GM23338 (cell line): ENCODE results near the gene PROZ. TPM values are rescaled to one million over a fixed set of nuclear protein-coding genes. Genes with fewer than 3 reads are reported as not detected.

Source experiments
- ATAC-seq: fragments of 200-7000 bp; cut with Tn5 transposase; 3 replicates; pipeline ENCODE4 v1.9.1; 2020
- DNase-seq: peaks from one replicate; pipeline ENCODE4 v3.0.0-alpha.2; 2015; ENCODE audit warnings: low spot score
- H2AFZ ChIP-seq: fragments of 200-600 bp; sonication (generic); 2 replicates; pipeline ENCODE4 v1.8.0; 2016; ENCODE audit warnings: antibody characterized with exemption, mild to moderate bottlenecking, moderate library complexity
- H3F3A ChIP-seq: fragments of 200-600 bp; sonication (generic); replicated peaks from 2 replicates; pipeline ENCODE4 v1.8.0; 2017; ENCODE audit warnings: antibody characterized with exemption, mixed run types, low read depth
- H3K27ac ChIP-seq: fragments of 200-600 bp; sonication (generic); 2 replicates; pipeline ENCODE4 v1.6.1; 2016; ENCODE audit warnings: low read depth
- H3K27me3 ChIP-seq: fragments of 200-600 bp; sonication (generic); 2 replicates; pipeline ENCODE4 v1.8.0; 2016; ENCODE audit warnings: mild to moderate bottlenecking, mixed run types, moderate library complexity; ENCODE audit not compliant: insufficient read depth
- H3K36me3 ChIP-seq: fragments of 200-600 bp; sonication (generic); 2 replicates; pipeline ENCODE4 v1.8.0; 2016; ENCODE audit warnings: mild to moderate bottlenecking; ENCODE audit not compliant: insufficient read depth
- H3K4me1 ChIP-seq: fragments of 200-600 bp; sonication (generic); 2 replicates; pipeline ENCODE4 v1.8.0; 2016; ENCODE audit warnings: mild to moderate bottlenecking, moderate library complexity; ENCODE audit not compliant: insufficient read depth
- H3K4me2 ChIP-seq: fragments of 200-600 bp; sonication (generic); 2 replicates; pipeline ENCODE4 v1.7.1; 2017; ENCODE audit warnings: mixed run types
- H3K4me3 ChIP-seq: fragments of 200-600 bp; sonication (generic); 2 replicates; pipeline ENCODE4 v1.6.1; 2016; ENCODE audit warnings: mixed run types
- H3K79me2 ChIP-seq: fragments of 200-600 bp; sonication (generic); replicated peaks from 2 replicates; pipeline ENCODE4 v1.8.0; 2017; ENCODE audit warnings: mild to moderate bottlenecking; ENCODE audit not compliant: insufficient read depth
- H3K9me2 ChIP-seq: fragments of 200-600 bp; sonication (generic); 2 replicates; pipeline ENCODE4 v1.8.0; 2017; ENCODE audit not compliant: insufficient read depth
- H4K20me1 ChIP-seq: fragments of 200-600 bp; sonication (generic); replicated peaks from 2 replicates; pipeline ENCODE4 v1.8.0; 2017; ENCODE audit warnings: mild to moderate bottlenecking; ENCODE audit not compliant: insufficient read depth
- H3K27ac Mint-ChIP-seq: 2 replicates; pipeline ENCODE4 v1.8.0; 2020; ENCODE audit warnings: inconsistent platforms, mild to moderate bottlenecking, moderate library complexity, mixed read lengths
- H3K27me3 Mint-ChIP-seq: 3 replicates; pipeline ENCODE4 v1.8.0; 2022; ENCODE audit warnings: low read depth, mild to moderate bottlenecking, moderate library complexity, mixed read lengths, inconsistent platforms; ENCODE audit not compliant: insufficient read depth, poor library complexity
- H3K36me3 Mint-ChIP-seq: 3 replicates; pipeline ENCODE4 v1.8.0; 2021; ENCODE audit warnings: low read depth, mild to moderate bottlenecking, inconsistent platforms, moderate library complexity, mixed read lengths
- H3K4me1 Mint-ChIP-seq: 3 replicates; pipeline ENCODE4 v1.8.0; 2020; ENCODE audit warnings: mild to moderate bottlenecking, inconsistent platforms, mixed read lengths
- H3K4me3 Mint-ChIP-seq: 3 replicates; pipeline ENCODE4 v1.8.0; 2021; ENCODE audit warnings: moderate library complexity, mild to moderate bottlenecking, inconsistent platforms, mixed read lengths
- H3K9me3 Mint-ChIP-seq: 3 replicates; pipeline ENCODE4 v1.8.0; 2020; ENCODE audit warnings: moderate library complexity, mild to moderate bottlenecking, inconsistent platforms, mixed read lengths
- CREB1 ChIP-seq: fragments of 250-450 bp; sonication (Bioruptor Pico); IDR thresholded peaks from 2 replicates; pipeline ENCODE4 v1.5.0; 2020; ENCODE audit warnings: low read depth, mild to moderate bottlenecking, moderate library complexity
- EZH2 ChIP-seq: fragments of 200-600 bp; sonication (generic); IDR thresholded peaks from one replicate; pipeline ENCODE4 v1.8.0; 2017; ENCODE audit warnings: antibody characterized with exemption, mild to moderate bottlenecking, low read depth; ENCODE audit not compliant: unreplicated experiment
- EZH2phosphoT487 ChIP-seq: fragments of 200-600 bp; sonication (generic); IDR thresholded peaks from one replicate; pipeline ENCODE4 v1.8.1; 2018; ENCODE audit warnings: antibody characterized with exemption; ENCODE audit not compliant: unreplicated experiment
- JUNB ChIP-seq: IDR thresholded peaks from one replicate; pipeline ENCODE4 v1.6.1; 2016; ENCODE audit warnings: antibody characterized with exemption; ENCODE audit not compliant: unreplicated experiment
- NANOG ChIP-seq: IDR thresholded peaks from 2 replicates; pipeline ENCODE4 v1.6.1; 2016; ENCODE audit warnings: antibody characterized with exemption, borderline replicate concordance
- POLR2AphosphoS5 ChIP-seq: IDR thresholded peaks from 2 replicates; pipeline ENCODE4 v1.6.1; 2016; ENCODE audit warnings: antibody characterized with exemption, low read depth
- STAT1 ChIP-seq: IDR thresholded peaks from one replicate; pipeline ENCODE4 v1.6.1; 2016; ENCODE audit warnings: antibody characterized with exemption; ENCODE audit not compliant: unreplicated experiment
- ZNF114 ChIP-seq: fragments of 250-450 bp; sonication (Bioruptor Pico); IDR thresholded peaks from 2 replicates; pipeline ENCODE4 v1.5.0; 2020; ENCODE audit warnings: mild to moderate bottlenecking, moderate library complexity
- ZNF331 ChIP-seq: fragments of 250-450 bp; sonication (Bioruptor Pico); IDR thresholded peaks from 2 replicates; pipeline ENCODE4 v1.5.0; 2020; ENCODE audit warnings: low read depth, mild to moderate bottlenecking, moderate library complexity
- polyA plus RNA-seq: library from polyadenylated mRNA; unstranded; fragments of >200 nt; fragmentation: Nextera tagmentation; extraction: Ambion mirVana; gene quantifications from 2 replicates; pipeline ENCODE4 v1.2.1, GENCODE V29; 2016
- total RNA-seq: library from RNA; depleted of rRNA; stranded (reverse); fragments of >200 nt; shearing (Covaris generic); gene quantifications from 2 replicates; pipeline ENCODE4 v1.2.3, GENCODE V29; 2014
- TF ChIP-seq, protein P1 (sequence below): IDR thresholded peaks from 2 replicates; pipeline ENCODE4 v1.6.1; 2016; ENCODE audit warnings: antibody characterized with exemption
- TF ChIP-seq, protein P2 (sequence below), 2 experiments: fragments of 200-600 bp in 1 of 2; sonication (generic) in 1 of 2; conservative IDR thresholded peaks; 2 replicates each; pipeline versions ENCODE4 v1.5.1 to v1.6.1; 2016 to 2017; ENCODE audit warnings: antibody characterized with exemption in 2 of 2, low read depth in 2 of 2, mild to moderate bottlenecking in 2 of 2, moderate library complexity in 1 of 2
- TF ChIP-seq, protein P3 (sequence below): fragments of 250-450 bp; sonication (Bioruptor Pico); IDR thresholded peaks from 2 replicates; pipeline ENCODE4 v1.5.0; 2020; ENCODE audit warnings: mild to moderate bottlenecking, moderate library complexity

The PROZ gene
- total and polyA plus RNA-seq, 2 experiments from 2014 or later = 0.53 TPM; not detected in 1

DNA sequence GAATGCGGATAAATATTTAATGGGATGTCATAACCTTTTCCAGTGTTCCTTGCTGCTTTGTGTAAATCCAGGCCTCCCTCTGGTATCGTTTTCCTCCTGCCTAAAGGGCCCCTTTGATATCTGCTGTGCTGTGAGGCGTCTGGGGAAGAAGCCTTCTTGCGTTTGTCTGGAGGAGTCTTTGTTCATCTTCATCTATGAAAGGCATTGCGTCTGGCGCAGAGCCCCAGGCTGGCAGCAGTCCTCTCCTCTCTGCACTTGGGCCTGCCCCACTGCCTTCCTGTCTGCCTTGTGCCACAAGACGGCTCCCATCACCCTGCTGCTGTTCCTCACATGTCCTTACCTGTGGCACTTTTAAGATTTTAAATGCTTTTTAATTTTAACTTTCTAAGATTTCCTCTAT lies 9.8 kb downstream of the PROZ start:
- H3K9me3 Mint-ChIP-seq = no peaks in the 10 kb centered on the region
- H3K4me2 ChIP-seq = no peak overlapping the region
- no peak overlapping the region for H3K27ac Mint-ChIP-seq
- H3F3A ChIP-seq = no peaks in the 10 kb centered on the region
- H3K36me3 Mint-ChIP-seq = peaks cover 28% of the 10 kb centered on the region
- H3K27me3 ChIP-seq = no peaks in the 10 kb centered on the region
- TF ChIP-seq CREB1 (CRISPR knock-in tag) = no peak
- no peak for TF ChIP-seq POLR2AphosphoS5
- TF ChIP-seq ZNF331 (CRISPR knock-in tag) = no peak
- TF ChIP-seq ZNF114 = no peak
- no peak for TF ChIP-seq EZH2phosphoT487
- TF ChIP-seq, protein P1, sequence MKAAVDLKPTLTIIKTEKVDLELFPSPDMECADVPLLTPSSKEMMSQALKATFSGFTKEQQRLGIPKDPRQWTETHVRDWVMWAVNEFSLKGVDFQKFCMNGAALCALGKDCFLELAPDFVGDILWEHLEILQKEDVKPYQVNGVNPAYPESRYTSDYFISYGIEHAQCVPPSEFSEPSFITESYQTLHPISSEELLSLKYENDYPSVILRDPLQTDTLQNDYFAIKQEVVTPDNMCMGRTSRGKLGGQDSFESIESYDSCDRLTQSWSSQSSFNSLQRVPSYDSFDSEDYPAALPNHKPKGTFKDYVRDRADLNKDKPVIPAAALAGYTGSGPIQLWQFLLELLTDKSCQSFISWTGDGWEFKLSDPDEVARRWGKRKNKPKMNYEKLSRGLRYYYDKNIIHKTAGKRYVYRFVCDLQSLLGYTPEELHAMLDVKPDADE = no peak
- no peak for TF ChIP-seq NANOG
- TF ChIP-seq, protein P2, sequence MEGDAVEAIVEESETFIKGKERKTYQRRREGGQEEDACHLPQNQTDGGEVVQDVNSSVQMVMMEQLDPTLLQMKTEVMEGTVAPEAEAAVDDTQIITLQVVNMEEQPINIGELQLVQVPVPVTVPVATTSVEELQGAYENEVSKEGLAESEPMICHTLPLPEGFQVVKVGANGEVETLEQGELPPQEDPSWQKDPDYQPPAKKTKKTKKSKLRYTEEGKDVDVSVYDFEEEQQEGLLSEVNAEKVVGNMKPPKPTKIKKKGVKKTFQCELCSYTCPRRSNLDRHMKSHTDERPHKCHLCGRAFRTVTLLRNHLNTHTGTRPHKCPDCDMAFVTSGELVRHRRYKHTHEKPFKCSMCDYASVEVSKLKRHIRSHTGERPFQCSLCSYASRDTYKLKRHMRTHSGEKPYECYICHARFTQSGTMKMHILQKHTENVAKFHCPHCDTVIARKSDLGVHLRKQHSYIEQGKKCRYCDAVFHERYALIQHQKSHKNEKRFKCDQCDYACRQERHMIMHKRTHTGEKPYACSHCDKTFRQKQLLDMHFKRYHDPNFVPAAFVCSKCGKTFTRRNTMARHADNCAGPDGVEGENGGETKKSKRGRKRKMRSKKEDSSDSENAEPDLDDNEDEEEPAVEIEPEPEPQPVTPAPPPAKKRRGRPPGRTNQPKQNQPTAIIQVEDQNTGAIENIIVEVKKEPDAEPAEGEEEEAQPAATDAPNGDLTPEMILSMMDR (conservative IDR thresholded peaks at IDR 0.05; ENCODE audit: low read depth in 2 of 2) = no peak
- TF ChIP-seq JUNB = no peak
- no peak for TF ChIP-seq EZH2
- no peaks in the 10 kb centered on the region for H3K9me2 ChIP-seq
- no peak for ATAC-seq
- DNase-seq = no peak
- H3K27me3 Mint-ChIP-seq = peaks cover 8% of the 10 kb centered on the region
- H4K20me1 ChIP-seq = no peaks in the 10 kb centered on the region; the same call in 1 of the 2 replicates
- no peaks in the 10 kb centered on the region for H3K79me2 ChIP-seq
- H3K36me3 ChIP-seq = no peaks in the 10 kb centered on the region
- peaks cover 7% of the 10 kb centered on the region for H3K4me1 Mint-ChIP-seq
- H2AFZ ChIP-seq = no peak overlapping the region
- no peak overlapping the region for H3K4me3 Mint-ChIP-seq
- no peak overlapping the region for H3K4me3 ChIP-seq
- no peak overlapping the region for H3K27ac ChIP-seq
- no peaks in the 10 kb centered on the region for H3K4me1 ChIP-seq

DNA sequence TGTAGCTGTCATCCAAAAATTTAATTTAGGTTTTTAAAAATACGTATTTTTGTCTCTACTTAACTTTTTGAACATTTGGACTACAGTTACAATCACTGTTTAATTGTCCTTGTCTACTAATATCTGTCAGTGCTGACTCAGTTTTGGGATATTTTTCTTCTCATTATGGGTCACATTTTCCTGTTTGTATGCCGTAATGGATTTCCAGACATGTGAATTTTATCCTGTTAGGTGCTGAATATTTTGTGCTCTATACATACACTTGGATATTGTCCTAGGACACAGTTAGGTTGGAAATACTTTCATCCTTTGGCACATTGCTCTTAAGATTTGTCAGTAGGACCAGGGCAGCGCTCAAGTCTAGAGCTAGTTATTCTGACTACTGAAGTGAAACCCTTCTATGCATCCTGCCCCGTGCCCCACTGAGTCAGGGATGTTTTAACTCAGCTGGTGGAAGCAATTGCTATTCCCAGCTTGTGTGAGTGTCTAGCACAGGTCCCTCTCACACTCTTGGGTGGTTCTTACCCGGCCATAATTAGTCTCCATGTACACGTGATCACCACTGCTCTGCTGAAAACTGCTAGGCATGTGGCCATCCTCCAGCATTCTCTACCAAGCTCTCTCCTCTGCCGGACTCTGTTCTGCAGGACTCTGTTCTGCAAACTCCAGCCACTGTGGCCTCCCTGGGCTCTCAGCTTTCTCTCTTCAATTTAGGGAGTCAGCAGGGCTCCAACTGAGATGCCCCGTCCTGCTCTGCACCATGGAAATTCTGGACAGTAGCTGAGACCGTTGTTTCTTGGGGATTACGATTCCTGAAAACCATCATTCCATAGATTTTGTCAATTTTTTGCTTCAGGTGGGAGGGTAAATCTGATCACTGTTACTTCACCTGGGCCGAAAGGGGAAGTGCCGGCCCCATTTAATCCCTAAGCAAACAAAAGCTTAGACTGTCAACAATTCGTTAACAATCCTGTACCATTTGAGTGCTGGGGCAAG lies 11.1 kb downstream of the PROZ start:
- H3K36me3 Mint-ChIP-seq = peaks cover 28% of the 10 kb centered on the region
- TF ChIP-seq CREB1 (CRISPR knock-in tag) (no peak), STAT1 (no peak), JUNB (no peak), ZNF114 (no peak)
- TF ChIP-seq, protein P3, sequence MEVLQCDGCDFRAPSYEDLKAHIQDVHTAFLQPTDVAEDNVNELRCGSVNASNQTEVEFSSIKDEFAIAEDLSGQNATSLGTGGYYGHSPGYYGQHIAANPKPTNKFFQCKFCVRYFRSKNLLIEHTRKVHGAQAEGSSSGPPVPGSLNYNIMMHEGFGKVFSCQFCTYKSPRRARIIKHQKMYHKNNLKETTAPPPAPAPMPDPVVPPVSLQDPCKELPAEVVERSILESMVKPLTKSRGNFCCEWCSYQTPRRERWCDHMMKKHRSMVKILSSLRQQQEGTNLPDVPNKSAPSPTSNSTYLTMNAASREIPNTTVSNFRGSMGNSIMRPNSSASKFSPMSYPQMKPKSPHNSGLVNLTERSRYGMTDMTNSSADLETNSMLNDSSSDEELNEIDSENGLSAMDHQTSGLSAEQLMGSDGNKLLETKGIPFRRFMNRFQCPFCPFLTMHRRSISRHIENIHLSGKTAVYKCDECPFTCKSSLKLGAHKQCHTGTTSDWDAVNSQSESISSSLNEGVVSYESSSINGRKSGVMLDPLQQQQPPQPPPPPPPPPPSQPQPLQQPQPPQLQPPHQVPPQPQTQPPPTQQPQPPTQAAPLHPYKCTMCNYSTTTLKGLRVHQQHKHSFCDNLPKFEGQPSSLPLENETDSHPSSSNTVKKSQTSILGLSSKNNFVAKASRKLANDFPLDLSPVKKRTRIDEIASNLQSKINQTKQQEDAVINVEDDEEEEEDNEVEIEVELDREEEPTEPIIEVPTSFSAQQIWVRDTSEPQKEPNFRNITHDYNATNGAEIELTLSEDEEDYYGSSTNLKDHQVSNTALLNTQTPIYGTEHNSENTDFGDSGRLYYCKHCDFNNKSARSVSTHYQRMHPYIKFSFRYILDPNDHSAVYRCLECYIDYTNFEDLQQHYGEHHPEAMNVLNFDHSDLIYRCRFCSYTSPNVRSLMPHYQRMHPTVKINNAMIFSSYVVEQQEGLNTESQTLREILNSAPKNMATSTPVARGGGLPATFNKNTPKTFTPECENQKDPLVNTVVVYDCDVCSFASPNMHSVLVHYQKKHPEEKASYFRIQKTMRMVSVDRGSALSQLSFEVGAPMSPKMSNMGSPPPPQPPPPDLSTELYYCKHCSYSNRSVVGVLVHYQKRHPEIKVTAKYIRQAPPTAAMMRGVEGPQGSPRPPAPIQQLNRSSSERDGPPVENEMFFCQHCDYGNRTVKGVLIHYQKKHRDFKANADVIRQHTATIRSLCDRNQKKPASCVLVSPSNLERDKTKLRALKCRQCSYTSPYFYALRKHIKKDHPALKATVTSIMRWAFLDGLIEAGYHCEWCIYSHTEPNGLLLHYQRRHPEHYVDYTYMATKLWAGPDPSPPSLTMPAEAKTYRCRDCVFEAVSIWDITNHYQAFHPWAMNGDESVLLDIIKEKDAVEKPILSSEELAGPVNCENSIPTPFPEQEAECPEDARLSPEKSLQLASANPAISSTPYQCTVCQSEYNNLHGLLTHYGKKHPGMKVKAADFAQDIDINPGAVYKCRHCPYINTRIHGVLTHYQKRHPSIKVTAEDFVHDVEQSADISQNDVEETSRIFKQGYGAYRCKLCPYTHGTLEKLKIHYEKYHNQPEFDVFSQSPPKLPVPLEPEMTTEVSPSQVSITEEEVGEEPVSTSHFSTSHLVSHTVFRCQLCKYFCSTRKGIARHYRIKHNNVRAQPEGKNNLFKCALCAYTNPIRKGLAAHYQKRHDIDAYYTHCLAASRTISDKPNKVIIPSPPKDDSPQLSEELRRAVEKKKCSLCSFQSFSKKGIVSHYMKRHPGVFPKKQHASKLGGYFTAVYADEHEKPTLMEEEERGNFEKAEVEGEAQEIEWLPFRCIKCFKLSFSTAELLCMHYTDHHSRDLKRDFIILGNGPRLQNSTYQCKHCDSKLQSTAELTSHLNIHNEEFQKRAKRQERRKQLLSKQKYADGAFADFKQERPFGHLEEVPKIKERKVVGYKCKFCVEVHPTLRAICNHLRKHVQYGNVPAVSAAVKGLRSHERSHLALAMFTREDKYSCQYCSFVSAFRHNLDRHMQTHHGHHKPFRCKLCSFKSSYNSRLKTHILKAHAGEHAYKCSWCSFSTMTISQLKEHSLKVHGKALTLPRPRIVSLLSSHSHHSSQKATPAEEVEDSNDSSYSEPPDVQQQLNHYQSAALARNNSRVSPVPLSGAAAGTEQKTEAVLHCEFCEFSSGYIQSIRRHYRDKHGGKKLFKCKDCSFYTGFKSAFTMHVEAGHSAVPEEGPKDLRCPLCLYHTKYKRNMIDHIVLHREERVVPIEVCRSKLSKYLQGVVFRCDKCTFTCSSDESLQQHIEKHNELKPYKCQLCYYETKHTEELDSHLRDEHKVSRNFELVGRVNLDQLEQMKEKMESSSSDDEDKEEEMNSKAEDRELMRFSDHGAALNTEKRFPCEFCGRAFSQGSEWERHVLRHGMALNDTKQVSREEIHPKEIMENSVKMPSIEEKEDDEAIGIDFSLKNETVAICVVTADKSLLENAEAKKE (CRISPR knock-in tag) = no peak

More for the DNA sequence above, 11.1 kb downstream of the PROZ start:
- Histone ChIP-seq H3K27ac (no peak overlapping the region), H3K27me3 (no peaks in the 10 kb centered on the region), H3K9me2 (no peaks in the 10 kb centered on the region), H4K20me1 (no peaks in the 10 kb centered on the region; the same call in 1 of the 2 replicates), H3K4me2 (no peak overlapping the region), H3F3A (no peaks in the 10 kb centered on the region), H3K36me3 (no peaks in the 10 kb centered on the region), H2AFZ (no peak overlapping the region), H3K4me1 (no peaks in the 10 kb centered on the region), H3K4me3 (no peak overlapping the region), H3K79me2 (no peaks in the 10 kb centered on the region)
- Mint-ChIP-seq H3K27me3 (peaks cover 3% of the 10 kb centered on the region), H3K9me3 (no peaks in the 10 kb centered on the region), H3K4me3 (no peak overlapping the region; the same call in 2 of the 3 replicates), H3K27ac (no peak overlapping the region), H3K4me1 (peaks cover 2% of the 10 kb centered on the region; the same call in 2 of the 3 replicates)
- ATAC-seq (no peak), DNase-seq (no peak)
